GM21515 (cell line): ENCODE data around the gene MAPKAPK2.

Source experiments
- ATAC-seq: cut with Tn5 transposase; IDR thresholded peaks from one replicate; pipeline ENCODE4 v1.9.1; 2021; ENCODE audit not compliant: unreplicated experiment

Gene MAPKAPK2

GRCh38 chr1:206702260-206702659, 17.6 kb downstream of the MAPKAPK2 start:
- ATAC-seq: no peak

- no peak for ATAC-seq
Measured at GRCh38 chr1:206702803-206703202, 18.1 kb downstream of the MAPKAPK2 start.

- ATAC-seq: peak; percentile 48
Measured at GRCh38 chr1:206703661-206704060, 19.0 kb downstream of the MAPKAPK2 start.

GRCh38 chr1:206704226-206704625, 19.5 kb downstream of the MAPKAPK2 start:
- no peak for ATAC-seq

- no peak for ATAC-seq
Measured at GRCh38 chr1:206705191-206705590, 20.5 kb downstream of the MAPKAPK2 start.

- ATAC-seq: no peak
Measured at GRCh38 chr1:206705726-206706297, 21.1 kb downstream of the MAPKAPK2 start.

GRCh38 chr1:206706298-206706791, 21.6 kb downstream of the MAPKAPK2 start:
- no peak for ATAC-seq

GRCh38 chr1:206706806-206707366, 22.2 kb downstream of the MAPKAPK2 start:
- no peak for ATAC-seq

- ATAC-seq: no peak
Measured at GRCh38 chr1:206708058-206708457, 23.4 kb downstream of the MAPKAPK2 start.

GRCh38 chr1:206708882-206709281, 24.2 kb downstream of the MAPKAPK2 start:
- no peak for ATAC-seq

GRCh38 chr1:206709322-206709721, 24.6 kb downstream of the MAPKAPK2 start:
- ATAC-seq: no peak

GRCh38 chr1:206709772-206710459, 25.2 kb downstream of the MAPKAPK2 start:
- no peak for ATAC-seq

GRCh38 chr1:206710460-206710823, 25.7 kb downstream of the MAPKAPK2 start:
- no peak for ATAC-seq

- ATAC-seq: no peak
Measured at GRCh38 chr1:206713070-206713469, 28.4 kb downstream of the MAPKAPK2 start.

GRCh38 chr1:206713910-206714312, 29.2 kb downstream of the MAPKAPK2 start:
- no peak for ATAC-seq

GRCh38 chr1:206714331-206715058, 29.8 kb downstream of the MAPKAPK2 start:
- no peak for ATAC-seq

GRCh38 chr1:206715120-206715519, 30.4 kb downstream of the MAPKAPK2 start:
- ATAC-seq: no peak

GRCh38 chr1:206715552-206716158, 30.9 kb downstream of the MAPKAPK2 start:
- no peak for ATAC-seq

- no peak for ATAC-seq
Measured at GRCh38 chr1:206716159-206716869, 31.6 kb downstream of the MAPKAPK2 start.

GRCh38 chr1:206716870-206717673, 32.4 kb downstream of the MAPKAPK2 start:
- ATAC-seq: peak; percentile 74
